IPS-18c (cell line): Measurements from ENCODE around the gene CIB2.

Experiments
- H3K4me3 ChIP-seq: 2 replicates; pipeline ENCODE4 v1.7.0; 2013; ENCODE audit warnings: low read depth, mild to moderate bottlenecking, low read length, moderate library complexity; ENCODE audit not compliant: insufficient read depth
- H3K9me3 ChIP-seq: one replicate; pipeline ENCODE4 v1.6.1; 2013; ENCODE audit warnings: mild to moderate bottlenecking, low read length, moderate library complexity; ENCODE audit not compliant: control insufficient read depth, insufficient read depth

The CIB2 gene

DNA sequence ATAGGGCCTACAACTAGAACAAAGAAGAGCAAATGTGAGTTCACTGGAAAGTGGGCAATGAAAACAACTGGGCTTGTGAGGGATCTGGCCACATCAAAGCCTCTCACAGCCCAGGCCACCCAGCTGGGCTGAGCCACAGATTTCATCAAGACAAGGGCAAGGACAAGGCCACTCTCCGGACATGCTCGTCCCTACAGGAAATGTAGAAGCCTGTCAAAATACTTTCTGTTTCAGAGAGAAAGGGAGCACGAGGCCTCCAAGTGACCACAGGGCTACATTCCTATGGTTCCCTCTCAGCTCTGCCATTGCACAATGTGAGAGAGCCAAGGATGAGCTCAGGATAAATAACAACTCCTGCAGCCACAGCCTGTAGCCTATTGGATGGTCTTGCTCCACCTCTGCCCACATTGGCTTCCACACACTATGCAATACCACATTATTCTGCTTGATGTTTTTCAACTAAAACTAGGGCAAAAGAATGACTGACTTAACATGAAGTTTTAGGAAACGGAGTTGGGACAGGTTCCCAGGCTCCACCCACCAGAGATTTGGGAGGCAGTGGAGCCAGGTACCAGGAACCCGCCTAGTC lies 65.9 kb downstream of the CIB2 start:
- H3K4me3 ChIP-seq = no peak overlapping the region
- no peaks in the 10 kb centered on the region for H3K9me3 ChIP-seq

DNA sequence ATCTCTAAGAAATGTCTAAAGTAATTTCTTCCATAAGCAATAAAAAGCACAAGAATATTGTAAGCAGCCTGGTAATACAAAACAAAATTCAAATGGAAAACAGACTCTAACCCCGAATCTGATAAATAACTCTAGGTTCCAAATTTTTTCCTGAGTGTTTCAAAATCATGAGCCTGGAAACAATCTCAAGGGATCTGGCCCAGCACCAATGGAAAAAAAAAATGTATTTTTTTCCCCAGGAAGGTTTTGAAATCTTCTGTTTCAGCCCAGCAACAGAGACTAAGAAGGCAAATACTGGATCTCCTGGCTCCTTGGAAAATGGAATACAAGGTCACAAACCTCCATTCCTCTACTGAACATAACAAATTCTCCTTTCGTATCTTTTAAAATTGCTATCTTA lies 66.7 kb downstream of the CIB2 start:
- Histone ChIP-seq H3K9me3 (no peaks in the 10 kb centered on the region), H3K4me3 (no peak overlapping the region)

- H3K9me3 ChIP-seq = no peaks in the 10 kb centered on the region
- H3K4me3 ChIP-seq = no peak overlapping the region
These were observed 67.3 kb downstream of the CIB2 start for GRCh38 chr15:78063970-78064385.

DNA sequence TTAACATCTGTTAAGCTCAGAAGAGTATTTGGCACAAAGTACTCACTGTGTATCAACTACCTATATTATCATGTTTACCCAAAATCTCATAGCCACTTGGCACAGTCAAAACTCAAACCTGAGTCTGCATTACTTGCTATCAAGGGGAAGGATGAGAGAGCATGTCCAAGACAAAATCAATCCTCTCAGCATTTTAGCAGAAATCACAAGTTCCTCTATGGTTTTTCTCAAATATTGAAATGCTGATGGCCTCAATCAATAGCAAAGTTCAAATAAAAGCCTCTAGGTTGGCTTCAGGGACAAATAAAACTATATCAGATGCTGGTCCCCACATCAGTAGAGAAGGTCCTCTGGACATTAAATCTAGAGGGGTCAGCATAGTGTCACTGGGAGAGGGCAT lies 68.0 kb downstream of the CIB2 start:
- no peak overlapping the region for H3K4me3 ChIP-seq
- H3K9me3 ChIP-seq = no peaks in the 10 kb centered on the region

GRCh38 chr15:78061963-78062427 lies 69.2 kb downstream of the CIB2 start:
- Histone ChIP-seq H3K4me3 (no peak overlapping the region), H3K9me3 (no peaks in the 10 kb centered on the region)

DNA sequence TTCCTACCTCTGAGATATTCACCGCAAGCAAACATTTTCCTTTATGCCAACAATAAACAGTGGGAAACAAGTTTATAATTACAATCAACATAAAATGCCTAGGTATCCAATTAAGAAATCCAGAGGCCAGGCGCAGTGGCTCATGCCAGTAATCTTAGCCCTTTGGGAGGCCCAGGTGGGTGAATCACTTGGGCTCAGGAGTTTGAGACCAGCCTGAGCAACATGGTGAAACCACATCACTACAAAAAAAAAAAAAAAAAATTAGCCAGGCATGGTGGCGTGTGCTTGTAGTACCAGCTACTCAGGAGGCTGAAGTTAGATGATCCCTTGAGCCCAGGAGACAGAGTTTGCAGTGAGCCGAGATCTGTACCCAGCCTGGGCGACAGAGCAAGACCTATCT lies 71.0 kb downstream of the CIB2 start:
- Histone ChIP-seq H3K9me3 (no peaks in the 10 kb centered on the region), H3K4me3 (no peak overlapping the region)

DNA sequence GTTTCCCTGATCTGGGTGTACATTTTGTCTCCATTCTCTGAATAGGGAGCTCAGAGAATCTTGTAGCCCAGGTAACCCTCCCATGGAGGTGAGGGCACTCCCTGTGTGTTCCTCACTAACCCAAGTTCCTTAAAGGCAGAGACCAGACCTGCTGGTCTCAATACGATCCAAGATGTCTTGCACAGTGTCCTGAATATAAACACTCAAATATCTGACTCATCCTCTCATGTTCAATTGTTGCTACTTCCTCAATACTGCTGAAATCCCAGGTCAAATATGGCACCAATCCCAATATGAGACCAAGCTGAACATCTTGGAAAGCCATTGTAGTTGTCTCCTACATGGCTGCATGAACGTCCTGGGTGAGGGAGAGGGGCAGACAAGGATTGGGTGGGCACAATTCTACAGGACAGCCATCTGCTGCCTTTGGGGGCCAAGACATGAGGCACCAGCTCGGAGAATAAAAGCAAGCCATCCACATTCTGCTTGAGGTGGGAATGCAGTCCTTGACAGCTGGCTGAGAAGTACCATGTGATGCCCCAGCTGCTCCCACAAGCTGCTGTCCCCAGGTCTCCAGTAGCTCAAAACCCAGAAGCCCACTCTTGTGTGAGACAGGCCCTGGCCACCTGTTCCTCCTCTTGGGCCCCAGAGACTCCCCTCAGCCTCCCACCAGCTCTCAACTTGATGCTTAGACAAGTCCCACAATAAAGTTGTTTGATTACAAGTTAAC lies 72.0 kb downstream of the CIB2 start:
- Histone ChIP-seq H3K9me3 (no peaks in the 10 kb centered on the region), H3K4me3 (no peak overlapping the region)

GRCh38 chr15:78058401-78058935 lies 72.8 kb downstream of the CIB2 start:
- Histone ChIP-seq H3K9me3 (no peaks in the 10 kb centered on the region), H3K4me3 (no peak overlapping the region)

DNA sequence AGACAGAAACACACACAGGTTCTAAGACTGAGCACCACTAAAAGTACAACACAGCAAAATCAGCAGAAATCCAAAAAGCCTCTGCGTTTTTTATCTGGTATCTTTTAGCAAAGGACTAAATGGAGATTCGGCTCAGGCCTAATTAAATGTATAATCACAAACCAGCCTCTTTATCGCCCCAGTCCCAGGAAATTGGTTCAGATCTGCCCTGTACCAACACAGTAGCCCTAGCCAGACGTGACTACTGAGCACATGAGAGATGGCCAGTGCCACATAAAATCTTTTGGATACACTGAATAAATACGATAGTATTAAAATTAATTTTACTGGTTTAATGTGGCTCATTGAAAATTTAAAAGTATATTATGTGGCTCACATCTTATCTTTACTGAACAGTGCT lies 73.4 kb downstream of the CIB2 start:
- Histone ChIP-seq H3K4me3 (no peak overlapping the region), H3K9me3 (no peaks in the 10 kb centered on the region)

GRCh38 chr15:78056714-78057269 lies 74.5 kb downstream of the CIB2 start:
- Histone ChIP-seq H3K9me3 (no peaks in the 10 kb centered on the region), H3K4me3 (no peak overlapping the region)

DNA sequence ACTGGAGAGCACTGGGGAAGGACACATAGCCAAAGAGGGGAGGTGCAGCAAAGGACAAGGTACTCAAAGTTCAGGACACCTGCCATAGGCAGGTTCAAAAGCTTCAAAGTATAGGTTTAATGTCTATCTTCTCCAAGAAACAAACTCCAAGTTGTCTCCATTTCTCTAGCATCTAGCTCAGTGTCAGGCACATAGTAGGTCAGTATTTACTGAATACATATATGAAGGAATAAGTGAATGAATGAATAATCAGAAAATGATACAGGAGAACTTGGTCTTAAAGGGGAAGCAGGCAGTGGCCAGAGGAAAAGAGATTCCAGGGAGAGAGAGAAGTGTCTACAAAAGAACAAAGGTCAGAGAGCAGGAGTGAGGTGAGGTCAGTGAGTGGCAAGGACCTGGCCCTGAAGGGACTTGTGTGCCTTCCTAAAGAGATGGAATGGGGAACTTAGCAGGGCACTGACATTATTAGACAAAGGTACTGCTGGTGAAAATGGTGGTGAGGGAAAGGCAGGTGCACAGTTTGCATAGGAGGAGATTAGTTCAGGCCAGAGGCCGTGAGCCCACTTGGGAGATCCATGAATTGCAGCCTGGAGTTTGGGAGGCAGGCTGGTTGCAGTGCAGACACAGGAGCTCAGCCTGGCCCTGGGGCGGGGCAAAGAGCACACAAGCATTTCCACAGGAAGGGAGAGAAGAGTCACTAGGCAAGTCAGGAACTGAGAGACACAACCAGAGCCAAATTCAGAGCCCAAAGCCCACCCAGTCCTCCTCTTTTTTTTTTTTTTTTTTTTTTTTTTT lies 75.1 kb downstream of the CIB2 start:
- Histone ChIP-seq H3K4me3 (no peak overlapping the region), H3K9me3 (no peaks in the 10 kb centered on the region)

DNA sequence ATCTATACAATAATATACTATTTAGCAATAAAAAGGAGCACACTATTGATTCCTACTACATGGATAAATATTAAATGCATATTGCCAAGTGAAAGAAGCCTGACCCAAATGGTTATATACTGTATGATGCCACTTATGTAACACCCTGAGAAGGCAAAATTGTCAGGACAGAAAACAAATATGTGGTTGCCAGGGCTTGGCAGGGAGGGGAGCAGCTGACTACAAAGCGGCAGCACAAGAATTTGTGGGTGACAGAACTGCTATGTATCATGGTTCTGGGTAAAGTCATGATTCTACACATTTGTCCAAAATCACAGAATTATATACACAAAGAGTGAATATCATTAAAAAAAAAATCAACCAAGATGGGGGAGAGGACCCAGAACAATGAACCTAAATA lies 76.3 kb downstream of the CIB2 start:
- Histone ChIP-seq H3K9me3 (no peaks in the 10 kb centered on the region), H3K4me3 (no peak overlapping the region)
